HG03095 (cell line): ENCODE data around the gene SLC25A18.
"Not testable (repeated sequence)": the region's sequence is repeated elsewhere in the genome, so short reads cannot be mapped to it uniquely, and the experiment has no call there.

Experiments
- ATAC-seq: cut with Tn5 transposase; IDR thresholded peaks from one replicate; pipeline ENCODE4 v1.9.1; 2021; ENCODE audit warnings: moderate library complexity; ENCODE audit not compliant: unreplicated experiment

SLC25A18 gene

GRCh38 chr22:17562906-17563870 lies at the start of gene SLC25A18:
SLC25A18 (plus strand) TSS chr22:17563498; CDS start chr22:17579945, 16,447 bp downstream.
- ATAC-seq, result no peak

DNA sequence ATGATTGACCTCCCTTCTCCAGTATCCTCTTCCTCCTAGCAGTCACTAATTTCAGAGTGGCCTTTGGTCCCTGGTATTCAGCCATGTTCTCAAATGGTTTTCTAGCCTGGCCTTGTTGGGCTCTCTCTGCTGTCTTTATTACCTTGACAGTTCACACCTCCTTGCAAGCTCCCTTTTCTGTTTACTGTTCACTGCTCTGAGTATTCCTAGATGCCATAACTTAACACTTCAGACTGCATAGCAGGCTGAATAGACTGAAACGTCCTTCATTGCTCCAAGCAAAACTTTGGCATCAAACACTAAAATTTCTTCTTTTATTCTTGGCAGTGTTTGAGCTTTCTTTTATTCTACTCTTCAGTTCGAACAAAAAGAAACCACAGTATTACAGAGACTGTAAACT lies 49.7 kb upstream of the SLC25A18 start:
- no peak for ATAC-seq

- no peak for ATAC-seq
These were observed 49.2 kb upstream of the SLC25A18 start for GRCh38 chr22:17514084-17514483.

DNA sequence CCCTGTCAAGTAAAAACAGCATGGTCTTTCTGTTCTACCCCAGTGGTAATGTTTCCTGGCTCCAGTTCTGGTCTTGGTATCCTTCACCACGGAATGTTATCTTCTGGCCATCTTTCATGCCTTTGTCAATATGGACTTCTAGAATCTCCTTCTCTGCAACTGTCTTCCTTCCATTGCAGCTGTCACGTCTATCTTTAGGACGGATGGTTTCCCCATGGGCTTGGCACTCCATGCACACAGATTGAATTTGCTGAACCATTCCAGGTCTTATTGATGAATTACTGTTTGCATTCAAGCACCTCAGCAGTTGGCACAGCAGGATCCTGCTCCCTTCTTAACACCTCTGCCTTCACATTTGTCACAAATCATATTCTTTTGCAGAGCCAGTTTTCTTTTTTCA lies 44.9 kb upstream of the SLC25A18 start:
- ATAC-seq, result no peak

DNA sequence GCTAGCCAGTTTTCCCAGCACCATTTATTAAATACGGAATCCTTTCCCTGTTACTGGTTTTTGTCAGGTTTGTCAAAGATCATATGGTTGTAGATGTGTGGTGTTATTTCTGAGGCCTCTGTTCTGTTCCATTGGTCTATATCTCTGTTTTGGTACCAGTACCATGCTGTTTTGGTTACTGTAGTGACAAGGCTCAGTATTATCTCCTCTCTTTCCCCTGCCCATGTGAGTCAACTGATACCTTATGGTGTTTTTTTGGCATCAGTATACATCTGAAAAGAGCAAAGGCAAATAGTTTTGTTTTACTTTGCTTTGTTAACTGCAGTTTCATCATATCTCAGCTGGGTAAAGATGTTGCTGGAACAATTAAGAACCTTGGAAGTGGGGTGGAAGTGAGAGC lies 41.3 kb upstream of the SLC25A18 start:
- ATAC-seq, result not testable (repeated sequence)

GRCh38 chr22:17523925-17524324 lies 39.4 kb upstream of the SLC25A18 start:
- no peak for ATAC-seq

DNA sequence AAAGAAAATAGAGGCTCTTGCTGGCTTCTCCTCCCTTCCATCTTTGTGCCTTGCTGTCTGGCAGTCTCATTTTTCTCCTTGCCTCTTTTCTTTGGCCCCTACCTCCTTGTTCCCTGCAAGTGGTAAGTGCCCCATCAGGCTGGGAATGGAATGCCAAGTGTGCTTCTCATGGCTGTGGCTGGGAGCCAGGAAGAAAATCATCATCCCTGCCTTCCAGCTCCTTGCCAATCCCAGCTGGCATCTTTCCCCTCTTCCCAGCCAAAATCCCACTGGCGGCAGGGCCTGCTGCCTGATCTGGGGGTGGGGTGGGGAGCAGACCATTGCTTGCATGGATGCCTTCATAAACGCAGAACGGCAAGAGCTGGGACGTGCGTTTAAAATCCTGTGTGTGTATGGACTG lies 27.0 kb upstream of the SLC25A18 start:
- no peak for ATAC-seq

DNA sequence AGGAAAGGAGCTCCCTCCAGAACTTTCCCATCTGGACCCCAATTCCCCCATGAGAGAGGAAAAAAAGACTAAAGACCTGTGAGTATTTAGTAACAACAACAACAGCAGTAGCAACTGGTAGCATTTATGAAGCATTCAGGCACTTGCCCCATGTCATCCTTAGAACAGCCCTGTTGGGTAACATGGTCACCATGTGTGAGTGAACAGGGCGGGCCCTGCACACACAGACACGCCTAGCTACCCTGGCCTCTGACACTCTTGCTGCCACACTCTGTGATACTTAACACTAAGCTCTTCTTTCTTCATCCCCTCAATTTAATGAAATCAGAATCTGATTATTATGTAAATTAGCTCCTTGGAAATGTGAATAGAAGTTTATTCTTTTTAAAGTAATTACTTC lies 26.1 kb upstream of the SLC25A18 start:
- no peak for ATAC-seq

- ATAC-seq, result no peak
These were observed 22.8 kb upstream of the SLC25A18 start for GRCh38 chr22:17540481-17540880.

DNA sequence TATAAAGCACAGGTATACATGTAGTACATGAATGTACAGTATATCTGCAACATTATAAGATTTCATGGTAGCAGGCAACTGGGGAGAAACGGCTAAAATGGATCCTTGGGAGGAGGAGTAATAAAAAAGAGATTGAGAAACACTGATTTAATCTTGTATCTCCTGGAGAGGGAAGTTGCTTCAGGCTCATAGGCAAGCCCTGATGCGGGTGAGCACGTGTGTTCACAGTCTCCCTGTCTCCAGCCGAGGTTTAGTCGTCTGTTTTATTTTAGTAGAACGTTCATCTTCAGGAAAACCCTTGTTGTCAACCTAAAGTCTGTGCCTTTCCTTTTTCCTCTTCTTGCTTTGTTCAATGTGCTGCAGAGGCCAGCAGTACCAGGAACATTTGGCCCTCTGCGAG lies 21.8 kb upstream of the SLC25A18 start:
- no peak for ATAC-seq

DNA sequence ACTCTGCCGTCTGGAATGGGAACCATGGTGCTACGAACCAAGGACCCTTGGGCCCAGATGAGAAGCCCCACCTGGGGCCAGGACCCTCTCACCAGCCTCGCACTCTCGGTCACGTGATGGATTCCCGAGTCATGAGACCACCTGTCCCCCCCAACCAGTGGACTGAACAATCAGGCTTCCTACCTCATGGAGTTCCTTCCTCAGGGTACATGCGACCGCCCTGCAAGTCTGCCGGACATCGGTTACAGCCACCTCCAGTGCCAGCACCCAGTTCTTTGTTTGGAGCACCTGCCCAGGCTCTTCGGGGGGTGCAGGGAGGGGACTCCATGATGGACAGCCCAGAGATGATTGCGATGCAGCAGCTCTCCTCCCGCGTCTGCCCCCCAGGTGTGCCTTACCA lies 20.8 kb upstream of the SLC25A18 start:
- ATAC-seq, result no peak

GRCh38 chr22:17548010-17548755 lies 15.1 kb upstream of the SLC25A18 start:
- ATAC-seq, result no peak

GRCh38 chr22:17548756-17549035 lies 14.6 kb upstream of the SLC25A18 start:
- no peak for ATAC-seq

DNA sequence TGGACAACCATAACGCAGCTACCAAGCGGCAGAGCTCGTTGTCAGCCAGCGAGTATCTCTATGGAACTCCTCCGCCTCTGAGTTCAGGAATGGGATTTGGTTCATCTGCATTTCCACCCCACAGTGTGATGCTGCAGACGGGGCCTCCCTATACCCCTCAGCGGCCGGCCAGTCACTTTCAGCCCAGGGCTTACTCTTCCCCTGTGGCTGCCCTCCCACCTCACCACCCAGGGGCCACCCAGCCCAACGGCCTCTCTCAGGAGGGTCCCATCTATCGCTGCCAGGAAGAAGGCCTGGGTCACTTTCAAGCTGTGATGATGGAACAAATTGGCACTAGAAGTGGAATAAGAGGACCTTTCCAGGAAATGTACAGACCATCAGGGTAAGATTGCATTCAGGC lies 14.1 kb upstream of the SLC25A18 start:
- no peak for ATAC-seq

DNA sequence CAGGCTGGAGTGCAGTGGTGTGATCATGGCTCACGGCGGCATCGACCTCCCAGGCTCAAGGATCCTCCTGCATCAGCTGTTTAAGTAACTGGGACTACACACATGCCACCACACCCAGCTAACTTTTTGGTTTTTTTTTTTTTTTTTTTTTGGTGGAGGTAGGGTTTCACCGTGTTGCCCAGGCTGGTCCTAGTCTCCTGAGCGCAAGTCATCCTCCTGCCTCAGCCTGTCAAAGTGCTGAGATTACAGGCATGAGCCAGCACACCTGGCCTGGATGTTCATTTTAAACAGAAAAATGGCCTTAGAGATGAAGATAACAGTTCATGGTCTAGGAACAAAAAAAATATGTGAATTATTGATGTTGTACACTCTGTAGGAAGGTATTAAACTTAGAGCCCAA lies 13.6 kb upstream of the SLC25A18 start:
- no peak for ATAC-seq

- no peak for ATAC-seq
These were observed 10.6 kb upstream of the SLC25A18 start for GRCh38 chr22:17552737-17553136.

- ATAC-seq, result no peak
These were observed 8.5 kb upstream of the SLC25A18 start for GRCh38 chr22:17554814-17555213.

DNA sequence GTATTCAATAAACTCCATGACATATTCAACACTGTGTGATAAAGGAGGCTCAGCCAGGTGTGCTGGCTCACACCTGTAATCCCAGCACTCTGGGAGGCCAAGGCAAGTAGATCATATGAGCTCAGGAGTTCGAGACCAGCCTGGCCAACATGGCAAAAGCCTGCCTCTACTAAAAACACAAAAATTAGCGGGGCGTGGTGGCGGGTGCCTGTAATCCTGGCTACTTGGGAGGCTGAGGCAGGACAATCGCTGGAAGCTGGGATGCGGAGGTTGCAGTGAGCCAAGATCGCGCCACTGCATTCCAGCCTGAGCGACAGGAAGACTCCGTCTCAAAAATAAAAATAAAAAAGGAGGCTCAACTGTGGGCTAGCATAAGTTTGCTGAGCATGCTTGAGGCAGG lies 4.1 kb upstream of the SLC25A18 start:
- no peak for ATAC-seq

- ATAC-seq, result no peak
These were observed 666 bp downstream of the SLC25A18 start for GRCh38 chr22:17563936-17564391.

- ATAC-seq, result not testable (repeated sequence)
These were observed 2.9 kb downstream of the SLC25A18 start for GRCh38 chr22:17566016-17566687.

GRCh38 chr22:17566776-17567175 lies 3.5 kb downstream of the SLC25A18 start:
- no peak for ATAC-seq
